RKO (cell line): ENCODE results near the gene TMEM196.
"Not testable (repeated sequence)": the region's sequence is repeated elsewhere in the genome, so short reads cannot be mapped to it uniquely, and the experiment has no call there.

Experiments used
- DNase-seq: peaks from one replicate; pipeline ENCODE4 v3.0.0-alpha.2; 2016; ENCODE audit warnings: low spot score

Gene TMEM196

DNA sequence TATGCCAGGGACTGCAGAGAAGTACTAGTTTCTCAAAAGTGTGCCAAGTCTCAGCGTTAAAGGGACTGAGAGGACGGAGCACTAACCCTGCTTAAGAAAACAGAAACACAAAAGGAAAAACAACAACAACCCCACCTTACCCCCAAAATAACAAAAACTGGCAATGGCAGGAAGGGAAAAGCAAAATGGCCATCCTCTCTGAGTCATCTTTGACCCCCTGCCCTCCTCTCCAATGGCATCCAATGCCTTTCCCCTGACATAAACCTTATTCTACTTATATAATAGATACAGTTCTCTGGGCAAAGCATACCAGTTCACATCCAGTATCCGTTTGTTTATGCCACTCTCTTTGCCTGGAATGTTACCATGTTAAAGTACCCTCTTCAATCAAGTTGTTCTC, 66.2 kb downstream of the TMEM196 start:
- peak; percentile 53 for DNase-seq

DNA sequence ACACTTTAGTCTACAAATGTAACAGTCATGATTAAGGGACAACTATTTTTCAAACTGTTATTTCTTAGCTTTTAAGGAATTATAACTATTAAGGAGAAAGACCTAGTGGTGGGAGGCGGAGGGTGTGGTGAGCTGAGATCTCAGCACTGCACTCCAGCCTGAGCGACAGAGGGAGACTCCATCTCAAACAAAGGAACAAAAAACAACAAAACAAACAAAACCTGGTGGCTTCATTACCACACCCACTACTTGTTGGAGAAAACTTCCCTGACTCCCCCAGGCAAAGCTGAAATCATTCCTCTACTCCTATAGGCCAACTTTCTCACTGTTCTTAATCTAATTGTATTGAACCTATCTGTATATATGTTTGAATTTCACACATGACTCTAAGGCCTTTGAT, 67.8 kb downstream of the TMEM196 start:
- DNase-seq, result no peak

DNA sequence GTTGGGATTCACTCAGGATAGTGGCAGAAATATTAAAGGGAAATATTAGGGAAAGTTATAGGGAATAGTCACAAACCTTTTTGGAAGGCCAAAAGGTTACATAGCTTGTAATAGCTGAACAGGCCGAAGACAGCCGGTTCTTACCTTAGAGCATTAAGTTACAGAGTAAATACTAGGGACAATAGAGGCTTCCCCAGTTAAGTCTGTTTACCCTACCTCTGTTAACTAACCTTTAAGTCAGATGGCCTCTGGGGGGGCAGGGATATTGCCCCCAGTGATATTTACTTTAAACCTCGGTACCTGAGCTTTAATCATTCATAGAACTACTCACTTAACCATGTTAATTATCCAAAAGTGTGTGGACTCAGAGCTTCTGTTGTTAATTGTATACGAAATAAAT, 71.9 kb downstream of the TMEM196 start:
- DNase-seq, result no peak

DNA sequence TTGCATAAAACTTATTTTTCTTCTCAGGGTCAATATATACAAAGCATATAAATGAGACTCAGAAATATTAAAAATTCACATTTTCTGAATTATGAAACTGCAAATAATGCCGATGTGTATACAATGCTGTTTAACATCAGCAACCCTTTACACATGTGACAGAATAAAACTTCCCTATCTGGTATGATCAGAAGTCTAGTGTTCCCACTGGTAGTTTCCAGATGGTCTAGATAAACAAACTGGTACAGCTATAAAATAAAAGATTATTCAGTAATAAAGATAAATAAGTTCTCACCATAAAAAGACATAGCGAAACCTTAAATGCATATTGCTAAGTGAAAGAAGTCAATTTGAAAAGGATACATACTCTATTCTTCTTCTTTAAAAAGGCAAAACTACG, 72.5 kb downstream of the TMEM196 start:
- DNase-seq, result no peak

DNA sequence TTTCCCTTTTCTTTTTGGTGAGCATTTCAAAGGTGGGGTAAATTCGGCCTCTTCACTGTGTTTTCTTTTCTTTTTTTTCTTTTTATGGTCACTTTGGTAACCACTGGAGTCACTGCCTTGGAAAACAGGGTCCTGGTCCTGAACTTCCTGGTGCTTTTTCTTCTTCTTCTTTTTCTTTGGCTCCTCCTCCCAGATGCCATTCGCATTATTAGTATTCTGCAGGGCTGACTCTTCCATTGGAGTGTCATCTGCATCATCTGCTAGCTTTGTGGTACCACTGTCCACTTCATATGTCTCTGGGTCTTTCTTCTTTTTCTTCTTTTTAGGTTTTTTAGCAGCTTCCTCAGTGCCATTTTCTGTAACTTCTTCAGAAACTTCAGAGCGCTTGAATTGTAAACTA, 75.1 kb downstream of the TMEM196 start:
- DNase-seq, result no peak

DNA sequence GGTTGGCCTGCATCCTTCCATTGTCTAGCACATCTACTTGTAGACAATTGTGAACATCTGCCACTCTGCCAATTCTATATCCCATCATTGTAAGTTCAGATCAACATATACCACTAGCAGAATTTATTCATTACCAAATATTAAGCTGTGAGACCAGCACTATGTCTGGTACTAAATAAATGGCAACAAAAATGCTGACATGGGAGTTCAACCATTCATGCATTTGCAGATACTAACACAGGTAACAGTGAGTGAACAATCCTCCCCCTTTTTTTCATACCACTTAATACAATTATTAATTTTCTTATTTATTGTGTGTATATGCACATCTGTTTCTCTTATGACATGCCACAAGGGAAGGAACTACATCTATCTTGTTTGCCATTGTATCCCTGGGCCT, 76.5 kb downstream of the TMEM196 start:
- DNase-seq, result no peak

DNA sequence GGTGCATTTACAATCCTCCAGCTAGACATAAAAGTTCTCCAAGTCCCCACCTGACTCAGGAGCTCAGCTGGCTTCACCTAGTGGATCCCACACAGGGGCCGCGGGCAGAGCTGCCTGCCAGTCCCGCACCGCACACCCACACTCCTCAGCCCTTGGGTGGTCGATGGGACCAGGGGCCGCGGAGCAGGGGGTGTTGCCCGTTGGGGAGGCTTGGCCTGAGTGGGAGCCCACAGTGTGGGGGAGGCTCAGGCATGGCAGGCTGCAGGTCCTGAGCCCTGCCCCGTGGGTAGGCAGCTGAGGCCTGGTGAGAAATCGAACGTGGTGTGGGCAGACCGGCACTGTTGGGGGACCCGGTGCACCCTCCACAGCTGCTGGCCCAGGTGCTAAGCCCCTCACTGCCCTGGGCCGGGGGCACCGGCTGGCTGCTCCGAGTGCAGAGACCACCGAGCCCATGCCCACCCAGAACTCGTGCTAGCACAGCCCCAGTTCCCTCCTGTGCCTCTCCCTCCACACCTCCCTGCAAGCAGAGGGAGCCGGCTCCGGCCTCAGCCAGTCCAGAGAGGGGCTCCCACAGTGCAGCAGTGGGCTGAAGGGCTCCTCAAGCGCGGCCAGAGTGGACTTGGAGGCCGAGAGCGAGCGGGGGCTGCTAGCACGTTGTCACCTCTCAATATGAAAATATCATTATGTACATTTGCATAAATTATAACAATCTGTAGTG, 81.1 kb downstream of the TMEM196 start:
- DNase-seq, result no peak

DNA sequence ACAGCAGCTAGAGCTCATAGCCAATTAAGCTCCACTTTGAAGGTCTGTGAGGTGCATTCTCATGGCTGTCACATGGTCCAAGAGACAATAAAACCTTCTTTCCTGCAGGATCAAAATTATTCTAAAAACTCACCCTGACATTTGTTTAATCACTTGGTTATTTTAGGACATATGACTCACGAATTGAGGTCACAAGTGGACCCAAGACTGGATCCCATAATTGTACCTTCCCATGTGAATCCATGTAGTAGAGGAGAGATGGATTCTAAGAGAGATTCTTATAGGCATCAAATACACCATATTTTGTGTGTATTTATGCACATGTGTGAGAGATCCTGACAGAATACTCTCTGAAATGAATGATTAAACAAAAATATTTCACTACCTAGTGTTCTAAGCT, 82.7 kb downstream of the TMEM196 start:
- no peak for DNase-seq

DNA sequence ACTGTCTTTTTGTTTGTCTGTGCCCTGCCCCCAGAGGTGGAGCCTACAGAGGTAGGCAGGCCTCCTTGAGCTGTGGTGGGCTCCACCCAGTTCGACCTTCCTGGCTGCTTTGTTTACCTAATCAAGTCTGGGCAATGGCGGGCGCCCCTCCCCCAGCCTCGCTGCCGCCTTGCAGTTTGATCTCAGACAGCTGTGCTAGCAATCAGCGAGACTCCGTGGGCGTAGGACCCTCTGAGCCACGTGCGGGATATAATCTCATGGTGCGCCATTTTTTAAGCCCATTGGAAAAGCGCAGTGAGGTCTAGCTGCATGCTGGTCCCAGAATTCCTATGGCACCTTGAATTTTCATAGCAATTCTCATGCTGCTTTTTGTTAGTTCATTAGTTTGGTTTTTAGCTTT, 84.3 kb downstream of the TMEM196 start:
- not testable (repeated sequence) for DNase-seq

DNA sequence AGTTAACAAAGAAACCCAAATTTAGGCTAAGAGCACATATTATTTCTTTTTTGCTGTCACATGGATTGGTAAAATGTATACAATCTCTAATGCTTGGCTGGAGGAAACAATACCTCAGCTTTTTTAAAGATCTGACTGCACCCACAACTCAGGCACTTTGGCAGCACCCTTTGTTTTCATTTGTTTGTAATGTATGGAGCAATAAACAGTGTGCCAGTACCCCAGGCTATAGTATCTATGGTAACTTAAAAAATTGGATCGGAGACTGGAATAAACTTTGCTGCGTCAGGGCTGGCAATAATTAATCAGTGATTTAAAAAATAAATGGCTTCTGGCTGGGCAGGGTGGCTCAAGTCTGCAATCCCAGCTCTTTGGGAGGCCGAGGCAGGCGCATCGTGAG, 91.8 kb downstream of the TMEM196 start:
- no peak for DNase-seq

DNA sequence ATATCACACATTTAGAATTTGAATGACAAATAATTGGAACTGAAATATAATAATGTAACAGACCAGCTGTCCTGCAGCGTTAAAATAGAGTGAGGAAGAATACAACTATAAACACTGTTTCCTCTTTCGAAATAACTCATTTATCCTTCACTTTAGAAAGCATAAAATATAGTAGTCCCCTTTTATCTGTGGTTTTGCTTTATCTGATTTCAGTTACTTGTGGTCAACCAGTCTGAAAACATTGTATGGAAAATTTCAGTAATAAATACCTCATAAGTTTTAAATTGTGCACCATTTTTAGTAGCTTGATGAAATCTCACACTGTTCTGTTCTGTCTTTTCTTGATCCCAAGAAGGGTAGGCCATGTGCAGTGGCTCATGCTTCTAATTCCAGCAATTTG, 96.2 kb downstream of the TMEM196 start:
- no peak for DNase-seq

DNA sequence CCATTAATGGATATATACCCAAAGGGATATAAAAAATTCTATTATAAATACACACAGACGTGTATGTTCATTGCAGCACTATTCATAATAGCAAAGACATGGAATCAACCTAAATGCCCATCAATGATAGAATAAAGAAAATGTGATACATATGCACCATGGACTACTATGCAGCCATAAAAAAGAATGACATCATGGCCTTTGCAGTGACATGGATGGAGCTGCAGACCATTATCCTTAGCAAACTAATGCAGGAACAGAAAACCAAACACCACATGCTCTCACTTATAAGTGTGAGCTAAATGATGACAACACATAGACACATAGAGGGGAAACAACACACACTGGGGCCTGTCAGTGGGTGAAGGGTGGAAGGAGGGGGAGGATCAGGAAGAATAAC, 97.6 kb downstream of the TMEM196 start:
- DNase-seq, result no peak

DNA sequence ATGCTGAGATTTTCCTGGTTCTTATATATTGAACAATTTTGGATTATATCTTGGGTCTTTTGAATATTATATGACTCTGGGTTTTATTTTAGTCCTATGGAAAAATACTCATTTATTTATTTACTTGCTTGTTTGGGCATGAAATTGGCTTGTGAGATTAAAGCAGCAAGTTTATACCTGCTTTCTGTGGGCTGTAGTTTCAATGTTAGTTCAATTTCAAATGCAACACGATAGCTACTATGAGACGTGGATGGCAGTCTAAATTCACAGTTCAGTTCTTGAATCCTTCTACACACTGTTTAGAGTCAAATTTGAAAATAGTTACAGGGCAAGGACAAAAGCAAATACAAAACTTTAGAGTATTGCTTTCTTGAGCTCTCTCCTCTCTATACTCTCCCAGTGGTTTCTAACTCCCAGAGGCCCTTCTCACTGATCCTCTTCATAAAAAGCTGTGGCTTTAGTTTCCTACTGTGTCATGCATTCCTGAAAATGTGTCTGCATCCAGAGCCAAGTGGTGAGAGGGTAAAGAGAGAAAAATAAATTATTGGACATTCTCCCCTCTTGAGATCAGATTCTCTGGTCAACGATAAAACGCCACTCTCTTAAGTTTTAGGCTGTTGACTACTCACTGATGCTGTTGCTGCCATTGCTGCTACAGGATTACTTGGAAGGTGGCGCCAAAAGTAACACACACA, 99.0 kb downstream of the TMEM196 start:
- DNase-seq, result no peak

DNA sequence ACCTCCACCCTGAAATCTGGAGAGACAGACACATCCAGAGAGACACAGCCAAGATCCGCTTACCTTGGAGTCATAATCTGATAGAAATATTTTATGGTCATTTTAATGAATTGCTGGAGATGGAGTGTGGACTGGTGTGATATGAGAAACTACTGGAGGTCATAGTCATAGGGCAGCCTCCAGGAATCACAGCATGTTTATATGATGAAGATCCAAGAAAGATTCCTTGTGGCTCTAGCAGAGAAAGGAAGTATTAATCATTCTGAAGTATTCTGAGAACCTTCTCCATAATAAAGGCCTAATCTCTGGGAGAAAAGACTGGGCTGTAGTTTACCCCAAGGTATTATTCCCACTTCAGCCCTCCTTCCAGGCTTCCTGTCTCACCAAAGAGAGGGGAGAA, 102.6 kb downstream of the TMEM196 start:
- no peak for DNase-seq
